Stimulated activated CD4-positive, alpha-beta T cell treated with anti-CD3 and anti-CD28 coated beads, TNF-alpha, amount 100 ng/mL, for 1 hour (primary cell): ENCODE data around the gene ABHD5.
A peak's percentile ranks its signal among the peaks of the same experiment; 100 is the strongest.

Experiments used
- DNase-seq, 3 donors: peaks; one replicate each; pipeline ENCODE4 v3.0.0-alpha.2; 2020; ENCODE audit warnings: low read depth in 3 of 3, low spot score in 1 of 3

ABHD5 gene

GRCh38 chr3:43753741-43754715 lies 63.3 kb downstream of the ABHD5 start:
- no peak for DNase-seq

DNA sequence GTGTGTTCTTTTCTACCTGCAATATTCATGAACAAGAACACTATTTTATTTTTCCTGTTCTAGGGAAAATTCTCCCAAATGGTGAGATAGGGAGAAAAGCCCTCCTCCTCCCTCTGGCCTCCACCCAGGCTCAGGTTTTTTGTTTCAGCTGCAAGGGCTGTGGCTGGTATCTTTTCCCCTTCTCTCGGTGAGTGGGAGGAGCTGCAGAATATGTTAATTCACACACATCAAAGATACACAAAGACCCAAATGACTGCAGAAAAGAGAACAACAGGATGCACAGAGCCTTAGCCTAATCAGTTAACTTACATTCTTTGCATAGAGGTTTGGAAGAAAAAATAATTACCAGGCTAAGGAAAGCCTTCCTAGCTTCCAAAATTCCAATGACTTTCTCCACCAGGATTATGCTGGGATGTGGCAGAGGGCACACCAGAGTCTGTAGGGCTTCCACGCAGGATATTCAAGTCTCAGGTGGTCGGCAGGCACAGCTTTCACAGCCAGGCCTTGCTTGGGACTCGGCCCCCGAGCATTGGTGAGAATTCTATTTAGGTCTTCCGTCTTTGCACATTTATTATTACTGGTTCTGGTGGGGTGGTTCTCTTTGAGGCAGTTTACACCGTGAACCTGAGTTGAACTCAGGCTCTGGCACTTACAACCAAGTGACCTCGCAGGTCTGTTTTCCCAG lies 64.9 kb downstream of the ABHD5 start:
- DNase-seq, result no peak

- DNase-seq, result no peak
Measured at GRCh38 chr3:43757666-43758321, 67.1 kb downstream of the ABHD5 start.

GRCh38 chr3:43758592-43759225 lies 68.0 kb downstream of the ABHD5 start:
- DNase-seq, result no peak

DNA sequence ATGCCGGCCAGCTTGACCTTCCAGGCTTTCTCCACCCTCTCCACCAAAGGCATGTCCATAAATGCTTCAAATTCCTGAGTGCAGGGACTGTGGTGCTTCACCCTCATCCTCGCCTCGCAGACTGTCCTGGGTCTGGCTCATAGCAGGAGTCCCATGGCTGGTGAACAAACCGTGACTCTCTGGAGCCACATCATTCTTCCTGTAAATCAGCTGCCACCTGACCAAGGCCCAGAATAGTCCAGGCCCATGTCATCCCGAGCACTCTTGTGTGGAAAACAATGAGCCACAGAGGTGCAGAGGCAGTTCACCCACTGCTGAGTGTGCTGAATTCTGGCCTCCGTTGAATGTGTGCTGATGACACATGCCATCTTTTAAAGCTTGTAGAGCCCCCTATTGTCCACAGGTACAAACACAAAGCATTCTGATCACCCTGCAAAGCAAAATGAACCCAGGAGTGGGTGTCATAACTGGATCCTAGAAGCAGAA lies 68.6 kb downstream of the ABHD5 start:
- DNase-seq, result no peak

DNA sequence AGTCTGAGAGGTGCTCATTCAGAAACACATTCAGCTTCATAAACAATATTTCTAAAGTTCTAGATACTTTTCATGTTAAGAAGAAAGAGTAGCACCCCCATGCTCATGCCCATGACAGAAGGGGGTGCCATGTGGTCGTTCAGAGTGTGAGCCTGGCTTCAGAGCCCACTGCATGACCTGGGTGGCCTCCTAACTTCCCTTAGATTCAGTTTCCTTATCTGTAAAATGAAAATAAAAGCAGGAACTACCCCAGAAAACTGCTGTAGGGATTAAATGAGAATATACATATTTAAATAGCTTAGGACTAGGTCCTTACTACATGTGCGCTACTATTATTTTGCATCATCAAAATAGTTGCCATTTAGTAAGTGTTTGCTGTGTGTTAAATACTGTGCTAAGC lies 69.2 kb downstream of the ABHD5 start:
- DNase-seq, result no peak

DNA sequence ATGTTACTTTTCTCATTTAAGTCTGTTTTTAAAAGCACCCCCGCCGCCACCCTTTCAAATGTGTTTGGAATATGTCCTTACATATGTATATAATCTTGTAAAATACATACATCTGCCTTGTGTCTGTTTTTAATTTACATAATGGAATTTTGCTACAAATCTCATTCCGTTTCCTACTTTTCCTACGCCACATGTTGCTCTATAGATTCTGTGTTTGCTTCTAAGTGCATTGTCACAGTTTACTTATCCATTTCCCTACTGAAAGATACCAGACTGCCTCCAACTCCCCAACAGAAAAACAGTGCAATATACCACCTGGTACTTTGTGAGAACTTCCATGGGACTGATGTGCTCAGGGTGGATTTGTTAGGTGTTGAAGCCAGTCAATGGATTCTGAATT lies 70.2 kb downstream of the ABHD5 start:
- DNase-seq, result no peak

DNA sequence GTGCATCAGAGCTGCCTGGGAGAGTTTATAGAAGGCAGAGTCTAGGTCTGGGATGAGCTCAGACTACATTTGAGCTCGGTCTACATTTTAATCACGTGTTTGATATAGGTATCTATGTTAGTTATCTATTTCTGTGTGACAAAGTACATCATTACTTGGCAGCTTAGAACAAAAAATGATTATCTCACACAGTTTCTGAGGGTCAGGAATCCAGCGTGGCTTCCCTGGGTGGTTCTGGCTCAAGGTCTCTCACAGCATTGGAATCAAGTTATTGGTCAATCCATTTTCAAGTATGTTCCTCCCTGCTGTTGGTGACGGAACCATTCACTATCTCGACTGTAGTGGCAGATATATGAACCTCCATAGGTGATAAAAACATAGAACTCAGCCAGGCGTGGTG lies 71.7 kb downstream of the ABHD5 start:
- DNase-seq, result no peak

DNA sequence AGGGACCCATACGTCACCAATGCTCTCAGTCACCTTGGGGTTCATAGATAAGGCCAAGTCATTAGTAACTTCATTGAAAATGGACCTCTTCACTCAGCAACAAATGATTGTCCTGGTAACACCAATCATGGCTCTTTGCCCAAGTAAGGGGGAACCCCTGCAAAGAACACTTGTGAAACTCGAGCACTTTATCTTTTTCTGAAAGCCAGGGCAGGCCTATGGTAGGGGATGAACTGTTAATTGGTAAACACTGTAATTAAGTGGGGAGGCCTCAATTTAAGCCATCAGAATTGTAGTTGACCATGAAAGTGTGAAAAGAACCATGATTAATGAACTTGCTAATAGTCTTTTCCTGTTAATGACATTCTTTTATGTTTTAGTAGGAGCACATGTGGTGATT lies 73.3 kb downstream of the ABHD5 start:
- DNase-seq, result no peak

GRCh38 chr3:43764471-43764870 lies 73.7 kb downstream of the ABHD5 start:
- DNase-seq, result no peak

DNA sequence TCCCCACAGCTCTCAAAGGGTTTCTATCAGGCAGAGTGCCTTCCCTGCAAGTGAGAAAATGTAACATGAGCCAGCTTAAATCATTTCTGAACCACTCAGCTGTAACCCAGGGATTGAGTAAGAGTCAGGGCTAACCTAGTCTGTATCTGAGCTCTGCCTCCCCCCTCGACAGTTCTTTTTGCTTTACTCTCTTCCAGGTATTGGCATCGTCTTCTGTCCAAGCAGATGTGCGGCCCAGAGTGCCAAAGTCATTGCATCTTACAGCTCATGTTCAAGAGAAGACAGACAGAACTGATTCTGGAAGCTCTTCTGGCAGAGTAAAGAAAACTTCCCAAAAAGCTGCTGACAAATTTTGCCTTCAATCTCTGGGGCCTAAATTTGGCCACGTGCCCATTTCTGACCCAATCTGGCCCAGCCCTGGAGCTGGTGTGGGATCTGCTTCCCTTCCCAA lies 74.8 kb downstream of the ABHD5 start:
- DNase-seq, result no peak

DNA sequence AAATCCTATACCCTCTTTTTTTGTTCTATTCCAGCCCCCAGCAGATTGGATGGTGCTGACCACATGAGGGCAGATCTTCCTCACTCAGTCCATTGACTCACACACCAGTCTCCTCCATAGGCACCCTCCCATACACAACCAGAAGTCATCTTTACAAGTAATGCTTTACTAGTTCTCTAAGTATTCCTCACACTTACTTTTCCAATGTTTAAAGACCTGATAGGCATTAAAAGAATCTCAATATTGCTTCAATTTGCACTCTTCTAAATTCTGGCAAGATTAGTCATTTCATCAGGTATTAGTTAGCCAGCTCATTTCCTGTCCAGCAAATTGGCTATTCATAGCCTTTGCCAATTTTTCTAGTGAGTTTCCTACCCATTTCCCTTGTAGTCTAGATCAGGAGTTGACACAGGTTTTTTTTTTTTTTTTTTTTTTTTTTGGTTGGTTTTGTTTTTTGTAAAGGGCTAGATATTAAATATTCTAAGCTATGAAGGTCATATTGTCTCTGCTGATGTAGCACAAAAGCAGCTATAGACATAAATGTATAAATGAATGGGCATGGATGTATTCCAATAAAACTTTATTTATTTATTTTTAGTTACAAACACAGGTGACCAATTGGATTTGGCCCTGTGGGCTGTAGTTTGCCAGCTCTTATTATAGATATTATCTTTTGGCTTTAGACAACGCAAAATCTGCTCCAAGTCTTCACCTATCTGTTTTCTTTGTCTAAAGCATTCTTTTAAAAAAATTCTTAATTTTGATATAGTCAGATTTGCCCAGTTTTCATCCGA lies 76.1 kb downstream of the ABHD5 start:
- no peak for DNase-seq

GRCh38 chr3:43768381-43768973 lies 77.7 kb downstream of the ABHD5 start:
- DNase-seq, result no peak

- peak; percentile 18 to 59 (median 42) for DNase-seq
Measured at GRCh38 chr3:43769097-43769884, 78.6 kb downstream of the ABHD5 start.

DNA sequence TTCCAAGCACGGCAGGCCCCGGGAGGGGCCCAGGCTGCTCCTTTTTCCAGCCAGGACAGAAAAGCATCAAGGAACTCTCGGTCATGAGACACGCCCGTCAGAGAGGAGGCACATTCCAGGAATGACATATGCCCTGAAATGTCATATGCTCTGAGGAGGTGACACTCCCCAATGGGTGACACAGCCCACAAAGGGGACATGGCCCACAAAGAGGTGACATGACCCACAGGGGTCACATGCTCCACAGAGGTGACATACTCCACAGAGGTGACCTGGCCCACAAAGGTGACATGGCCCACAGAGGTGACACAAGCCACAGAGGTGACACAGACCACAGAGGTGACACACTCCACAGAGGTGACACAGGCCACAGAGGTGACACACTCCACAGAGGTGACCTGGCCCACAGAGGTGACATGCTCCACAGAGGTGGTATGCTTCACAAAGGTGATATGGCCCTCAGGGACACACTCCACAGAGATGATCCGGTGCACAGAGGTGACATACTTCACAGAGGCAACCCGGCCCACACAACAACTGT lies 79.2 kb downstream of the ABHD5 start:
- no peak for DNase-seq

- peak in 1 of 3 donors; percentile 10 for DNase-seq
Measured at GRCh38 chr3:43770426-43771103, 79.8 kb downstream of the ABHD5 start.

DNA sequence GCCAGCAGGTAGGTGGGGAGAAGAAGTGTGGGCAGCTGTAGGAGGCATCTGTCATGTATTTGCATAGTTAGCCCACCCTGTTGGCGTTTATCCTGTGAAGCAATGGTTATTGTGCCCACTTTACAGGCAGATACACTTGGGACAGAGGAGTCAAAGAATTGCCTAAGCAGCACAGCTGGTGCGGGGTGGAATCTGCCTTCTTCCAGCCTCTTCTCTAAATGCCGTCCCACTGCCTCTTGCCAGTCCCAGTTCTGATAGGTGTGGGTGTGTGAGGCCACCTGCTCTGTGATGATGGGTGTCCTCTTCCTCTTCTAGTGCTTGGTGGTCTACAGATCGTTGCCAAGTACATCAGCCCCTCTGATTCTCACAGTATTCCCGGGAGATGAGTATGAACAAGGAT lies 80.9 kb downstream of the ABHD5 start:
- no peak for DNase-seq
